LNCAP (cell line): Measurements from ENCODE around the gene TCFL5.

Experiments
- CTCF ChIP-seq: fragments of 450-650 bp; IDR thresholded peaks from 2 replicates; pipeline ENCODE4 v1.5.1; 2017; ENCODE audit warnings: mild to moderate bottlenecking

Gene TCFL5

GRCh38 chr20:62906209-62906608, 44.6 kb upstream of the TCFL5 start:
- TF ChIP-seq CTCF = no peak

- TF ChIP-seq CTCF = no peak
Observed at GRCh38 chr20:62905536-62906117, 44.0 kb upstream of the TCFL5 start.

- TF ChIP-seq CTCF = no peak
Observed at GRCh38 chr20:62902926-62903615, 41.4 kb upstream of the TCFL5 start.

GRCh38 chr20:62901891-62902290, 40.3 kb upstream of the TCFL5 start:
- no peak for TF ChIP-seq CTCF

- peak; percentile 6; the same call in 1 of the 2 replicates for TF ChIP-seq CTCF
Observed at GRCh38 chr20:62900692-62901584, 39.3 kb upstream of the TCFL5 start.

- peak; percentile 91 for TF ChIP-seq CTCF
Observed at GRCh38 chr20:62900052-62900691, 38.5 kb upstream of the TCFL5 start.

- no peak for TF ChIP-seq CTCF
Observed at GRCh38 chr20:62899633-62900051, 38.0 kb upstream of the TCFL5 start.
